GM19240 (cell line): ENCODE results near the gene C10orf53.
"Not testable (repeated sequence)": the region's sequence is repeated elsewhere in the genome, so short reads cannot be mapped to it uniquely, and the experiment has no call there.

Experiments
- DNase-seq: peaks from one replicate; pipeline ENCODE4 v3.0.0; 2011; ENCODE audit warnings: low spot score; ENCODE audit not compliant: insufficient read length

Gene C10orf53

GRCh38 chr10:49652421-49653272, 26.8 kb upstream of the C10orf53 start:
- no peak for DNase-seq

DNA sequence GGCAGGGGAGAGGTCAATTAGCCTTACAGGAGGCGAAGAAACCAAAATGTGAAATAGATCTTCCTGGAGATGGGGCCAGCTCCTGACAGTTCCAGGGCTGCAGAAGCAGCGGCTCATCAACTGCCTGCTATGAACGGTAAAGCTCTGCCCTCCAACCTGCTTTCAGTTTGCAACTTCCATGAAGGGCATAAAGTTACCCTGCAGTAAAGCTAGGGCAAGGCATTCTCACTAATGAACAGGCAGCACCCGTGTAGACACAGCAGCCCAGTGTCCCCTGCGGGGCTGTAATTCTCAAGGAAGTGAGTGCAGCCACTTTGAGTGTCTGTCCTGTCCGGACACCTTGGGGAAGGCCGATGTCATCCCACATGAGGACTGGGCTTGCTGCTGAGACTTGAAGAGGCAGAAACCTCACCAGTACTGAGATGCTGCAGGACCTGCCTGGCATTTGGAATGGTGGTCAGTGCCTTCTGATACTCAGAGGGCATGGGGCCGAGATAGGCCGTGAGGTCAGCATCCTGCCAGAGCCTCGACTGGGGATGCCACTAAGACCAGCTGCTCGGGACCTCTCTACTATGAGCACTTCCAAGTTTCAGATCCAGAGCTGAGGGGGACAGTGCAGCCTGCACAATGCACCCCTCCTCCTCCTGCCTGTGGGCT, 26.1 kb upstream of the C10orf53 start:
- no peak for DNase-seq

DNA sequence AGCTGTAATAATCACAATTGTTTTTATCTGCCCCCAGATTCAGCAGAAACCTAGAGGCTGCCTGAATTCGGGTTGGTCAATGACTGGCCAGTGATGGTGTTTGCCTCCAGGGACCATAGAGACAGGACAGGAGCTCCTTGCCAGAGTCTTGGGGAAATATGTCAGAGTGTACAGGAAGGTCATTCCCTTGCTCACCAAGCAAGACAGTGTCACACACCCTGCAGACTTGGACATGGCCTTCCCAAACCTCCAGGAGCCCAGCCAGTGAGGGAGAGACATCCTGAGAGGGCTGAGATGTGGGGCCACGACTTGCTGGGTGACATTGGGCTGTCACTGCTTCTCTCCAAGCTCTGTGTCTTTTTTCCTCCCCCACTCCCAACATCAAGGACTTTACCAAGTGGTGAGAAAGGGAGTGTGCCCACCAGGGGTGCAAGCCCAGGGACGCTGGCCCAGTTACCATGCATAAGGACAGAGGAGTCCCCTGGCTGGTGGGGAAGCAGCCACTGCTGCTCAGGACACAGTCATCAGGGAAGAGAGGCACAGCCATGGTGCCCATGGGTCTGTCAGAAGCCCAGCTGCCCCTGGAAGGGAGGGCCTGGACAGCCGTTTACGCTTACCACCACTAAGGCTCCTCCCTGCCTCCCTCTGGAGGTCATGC, 25.3 kb upstream of the C10orf53 start:
- no peak for DNase-seq

DNA sequence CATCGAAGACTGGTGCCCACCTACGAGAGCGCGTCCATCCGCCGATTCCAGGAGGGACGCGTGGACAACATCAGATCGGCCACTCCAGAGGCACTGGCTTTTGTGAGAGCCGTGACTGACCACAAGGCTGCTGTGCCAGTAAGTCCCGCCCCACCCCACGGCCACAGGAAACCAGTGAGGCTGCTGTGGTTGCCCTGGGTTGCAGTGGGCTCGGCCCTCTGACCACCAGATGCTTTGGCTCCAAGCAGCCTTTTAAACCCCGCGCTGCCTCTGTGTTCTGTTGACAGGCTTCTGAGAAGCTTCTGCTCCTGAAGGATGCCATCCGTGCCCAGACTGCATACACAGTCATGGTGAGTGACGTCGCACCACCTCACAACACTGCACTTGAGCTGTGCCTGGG, 24.4 kb upstream of the C10orf53 start:
- no peak for DNase-seq

GRCh38 chr10:49656845-49657493, 22.5 kb upstream of the C10orf53 start:
- DNase-seq, result no peak

GRCh38 chr10:49657606-49658005, 21.8 kb upstream of the C10orf53 start:
- no peak for DNase-seq

GRCh38 chr10:49661140-49661856, 18.2 kb upstream of the C10orf53 start:
- DNase-seq, result no peak

DNA sequence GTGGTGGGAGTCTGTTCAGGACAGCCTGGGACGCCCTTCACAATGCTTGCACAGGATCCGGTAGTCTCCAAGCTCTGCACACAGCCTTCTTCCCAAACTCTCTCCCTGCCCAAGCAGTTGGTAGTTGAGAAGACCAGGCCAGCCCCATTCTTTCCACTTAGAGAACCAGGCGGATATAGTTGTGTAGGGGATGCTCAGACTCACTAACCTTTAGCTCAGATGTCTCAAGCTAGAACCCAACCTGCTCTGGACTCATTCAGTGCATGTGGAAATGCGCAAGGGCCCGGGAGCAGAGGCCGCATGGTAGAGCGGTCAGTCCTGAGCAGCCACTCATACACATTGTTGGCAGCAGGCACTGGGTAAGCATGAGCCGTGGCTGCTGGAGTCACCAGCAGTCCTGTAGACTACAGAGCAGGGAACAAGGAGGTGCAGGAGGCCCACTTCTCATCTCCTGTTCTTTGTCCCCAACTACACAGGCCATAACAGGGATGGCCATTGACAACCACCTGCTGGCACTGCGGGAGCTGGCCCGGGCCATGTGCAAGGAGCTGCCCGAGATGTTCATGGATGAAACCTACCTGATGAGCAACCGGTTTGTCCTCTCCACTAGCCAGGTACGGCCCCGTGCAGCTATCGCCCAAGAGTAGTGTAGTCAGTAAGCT, 17.2 kb upstream of the C10orf53 start:
- no peak for DNase-seq

DNA sequence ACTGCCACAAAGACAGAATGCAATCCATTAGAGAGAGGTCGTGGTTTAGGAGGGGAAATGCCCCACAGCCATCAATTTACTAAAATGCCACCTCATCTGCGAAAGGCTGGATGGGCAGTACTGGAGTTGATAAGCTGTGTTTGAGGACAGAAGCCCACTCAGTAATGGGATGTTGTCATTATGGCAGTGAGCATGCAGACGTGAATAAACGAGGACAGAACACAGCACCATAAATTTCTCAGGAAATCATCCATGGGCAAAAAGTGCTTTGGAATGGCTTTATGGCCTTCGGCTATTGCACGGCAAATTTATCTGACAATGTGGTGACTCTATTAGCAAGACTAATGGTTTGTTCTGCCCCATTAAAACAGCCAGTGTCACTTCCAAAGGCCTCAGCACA, 15.9 kb upstream of the C10orf53 start:
- no peak for DNase-seq

GRCh38 chr10:49664006-49664841, 15.2 kb upstream of the C10orf53 start:
- DNase-seq, result no peak

- no peak for DNase-seq
These were observed 14.6 kb upstream of the C10orf53 start for GRCh38 chr10:49664842-49665355.

DNA sequence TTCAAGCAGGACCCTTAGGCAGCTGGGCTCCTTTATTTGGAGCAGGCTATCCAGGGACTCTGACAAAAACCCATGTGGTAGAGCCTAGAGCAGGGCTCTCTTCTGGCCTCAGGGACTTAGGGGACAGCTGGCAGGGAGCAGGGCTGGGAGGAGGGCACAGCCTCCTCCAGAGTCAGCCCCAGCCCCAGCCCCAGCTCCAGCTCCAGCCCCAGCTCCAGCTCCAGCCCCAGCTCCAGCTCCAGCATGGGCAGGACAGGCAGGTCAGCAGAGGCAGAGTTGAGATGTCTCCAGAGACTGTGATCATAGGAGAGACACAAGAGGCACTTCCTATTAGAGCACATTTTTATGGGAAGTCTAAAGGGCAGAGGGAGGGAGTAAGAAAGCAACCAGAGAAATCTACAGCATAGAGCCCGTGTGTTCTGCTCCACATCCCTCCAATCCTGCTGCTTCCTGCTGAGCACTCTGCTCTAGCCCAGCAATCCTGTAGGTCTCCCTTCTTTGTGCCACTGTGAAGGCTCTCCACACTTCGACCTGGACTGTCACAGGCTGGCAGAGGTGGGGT, 13.3 kb upstream of the C10orf53 start:
- no peak for DNase-seq

- DNase-seq, result no peak
These were observed 12.8 kb upstream of the C10orf53 start for GRCh38 chr10:49666685-49667084.

- DNase-seq, result no peak
These were observed 11.5 kb upstream of the C10orf53 start for GRCh38 chr10:49667991-49668390.

- no peak for DNase-seq
These were observed 10.8 kb upstream of the C10orf53 start for GRCh38 chr10:49668684-49669083.

DNA sequence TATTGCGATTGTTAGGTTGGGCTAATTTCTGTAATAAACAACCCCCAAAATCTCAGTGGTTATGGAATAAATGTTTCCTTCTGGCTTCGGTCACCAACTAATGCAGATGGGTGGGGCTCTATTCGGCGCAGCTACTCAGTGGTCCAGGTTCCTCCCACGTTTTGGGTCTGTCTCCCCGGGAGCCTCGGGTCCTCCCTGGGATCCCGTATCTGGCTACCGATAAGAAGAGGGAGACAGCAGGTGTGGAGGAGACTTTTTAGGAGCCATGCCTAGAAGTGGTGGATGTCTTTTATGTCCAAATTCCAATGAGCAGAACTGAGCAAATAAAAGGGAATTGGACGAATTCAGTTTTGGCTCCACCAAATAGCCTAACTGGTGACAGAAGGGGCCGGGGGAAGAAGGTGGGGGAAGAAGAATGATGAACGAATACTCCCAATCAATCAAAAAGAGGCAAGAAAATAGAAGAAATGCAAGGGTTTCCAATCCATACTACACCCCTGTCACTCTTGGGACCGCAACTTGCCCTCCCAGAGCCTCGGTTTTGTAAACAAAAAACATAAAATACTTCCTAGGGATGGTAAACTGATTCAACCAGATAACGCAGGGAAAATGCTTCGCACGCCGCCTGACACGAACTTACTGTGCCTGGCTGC, 498 bp upstream of the C10orf53 start:
- no peak for DNase-seq

GRCh38 chr10:49682449-49682848, 3.0 kb downstream of the C10orf53 start:
- not testable (repeated sequence) for DNase-seq

GRCh38 chr10:49682879-49683278, 3.4 kb downstream of the C10orf53 start:
- no peak for DNase-seq

DNA sequence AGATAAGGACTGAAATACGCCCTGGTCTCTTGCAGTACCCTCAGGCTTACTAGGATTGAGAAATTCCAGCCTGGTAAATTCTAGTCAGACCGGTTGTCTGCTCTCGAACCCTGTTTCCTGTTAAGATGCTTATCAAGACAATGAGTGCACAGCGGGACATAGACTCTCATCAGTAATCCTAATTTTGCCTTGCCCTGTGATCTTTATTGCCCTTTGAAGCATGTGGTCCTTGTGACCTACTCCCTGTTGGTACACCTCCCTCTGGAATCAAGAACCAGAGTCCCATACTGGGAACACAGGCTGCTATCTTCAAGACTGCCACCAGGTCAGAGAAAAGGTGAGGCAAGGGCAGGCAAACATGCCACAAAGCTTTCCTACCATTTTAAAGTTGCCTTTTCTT, 7.2 kb downstream of the C10orf53 start:
- DNase-seq, result no peak
